Trophoblast cell (in vitro differentiated cells and primary cell): ENCODE measurements around the gene OR6X1.
A peak's percentile ranks its signal among the peaks of the same experiment; 100 is the strongest.

ENCODE experiments used
- DNase-seq, 2 donors: peaks; one replicate each; pipeline ENCODE4 v3.0.0-alpha.2; 2016
- H2AFZ ChIP-seq: 2 replicates; pipeline ENCODE4 v1.6.1; 2013; ENCODE audit warnings: low read length, moderate library complexity, mild to moderate bottlenecking; ENCODE audit not compliant: insufficient read depth, poor library complexity
- H2AK5ac ChIP-seq: 2 replicates; pipeline ENCODE4 v1.6.1; 2013; ENCODE audit warnings: mild to moderate bottlenecking, low read length
- H2BK120ac ChIP-seq: 2 replicates; pipeline ENCODE4 v1.6.1; 2013; ENCODE audit warnings: low read length, mild to moderate bottlenecking, moderate library complexity; ENCODE audit not compliant: insufficient read depth, poor library complexity
- H2BK12ac ChIP-seq: 2 replicates; pipeline ENCODE4 v1.6.1; 2013; ENCODE audit warnings: mild to moderate bottlenecking, low read length, moderate library complexity
- H2BK5ac ChIP-seq: 2 replicates; pipeline ENCODE4 v1.6.1; 2013; ENCODE audit warnings: low read length, low read depth, moderate library complexity, mild to moderate bottlenecking; ENCODE audit not compliant: poor library complexity
- H3K14ac ChIP-seq: 2 replicates; pipeline ENCODE4 v1.6.1; 2013; ENCODE audit warnings: mild to moderate bottlenecking, low read length
- H3K18ac ChIP-seq: 2 replicates; pipeline ENCODE4 v1.6.1; 2013; ENCODE audit warnings: mild to moderate bottlenecking, low read length
- H3K23ac ChIP-seq: 2 replicates; pipeline ENCODE4 v1.6.1; 2013; ENCODE audit warnings: low read length
- H3K27ac ChIP-seq: 2 replicates; pipeline ENCODE4 v1.5.1; 2013; ENCODE audit warnings: low read depth, mild to moderate bottlenecking, inconsistent platforms, low read length, moderate library complexity
- H3K27me3 ChIP-seq: 2 replicates; pipeline ENCODE4 v1.6.1; 2013; ENCODE audit warnings: inconsistent platforms, mild to moderate bottlenecking, low read length, moderate library complexity; ENCODE audit not compliant: insufficient read depth
- H3K36me3 ChIP-seq, 2 experiments: 1 replicate in 1 of 2; 2 replicates in 1 of 2; pipeline ENCODE4 v1.6.1; 2013; ENCODE audit warnings: low read length in 2 of 2, mild to moderate bottlenecking in 2 of 2, moderate library complexity in 1 of 2; ENCODE audit not compliant: insufficient read depth in 2 of 2, control insufficient read depth in 1 of 2
- H3K4ac ChIP-seq: 2 replicates; pipeline ENCODE4 v1.6.1; 2013; ENCODE audit warnings: low read depth, mild to moderate bottlenecking, low read length, moderate library complexity
- H3K4me1 ChIP-seq, 2 experiments: 1 replicate in 1 of 2; 2 replicates in 1 of 2; pipeline ENCODE4 v1.6.1; 2013; ENCODE audit warnings: low read length in 2 of 2, mild to moderate bottlenecking in 2 of 2, moderate library complexity in 1 of 2; ENCODE audit not compliant: insufficient read depth in 2 of 2, control insufficient read depth in 1 of 2
- H3K4me2 ChIP-seq: 2 replicates; pipeline ENCODE4 v1.6.1; 2013; ENCODE audit warnings: inconsistent platforms, mild to moderate bottlenecking, low read length, moderate library complexity
- H3K4me3 ChIP-seq: 2 replicates; pipeline ENCODE4 v1.5.1; 2013; ENCODE audit warnings: mild to moderate bottlenecking, low read depth, low read length, inconsistent platforms
- H3K79me1 ChIP-seq: one replicate; pipeline ENCODE4 v1.6.1; 2013; ENCODE audit warnings: low read length
- H3K79me2 ChIP-seq: 2 replicates; pipeline ENCODE4 v1.6.1; 2013; ENCODE audit warnings: low read length, mild to moderate bottlenecking; ENCODE audit not compliant: control insufficient read depth, insufficient read depth, poor library complexity
- H3K9ac ChIP-seq: 2 replicates; pipeline ENCODE4 v1.6.1; 2013; ENCODE audit warnings: mild to moderate bottlenecking, low read length
- H3K9me3 ChIP-seq: 2 replicates; pipeline ENCODE4 v1.6.1; 2013; ENCODE audit warnings: low read depth, mild to moderate bottlenecking, control low read depth, inconsistent platforms, low read length; ENCODE audit not compliant: insufficient read depth
- H4K12ac ChIP-seq: 2 replicates; pipeline ENCODE4 v1.6.1; 2013; ENCODE audit warnings: low read depth, mild to moderate bottlenecking, low read length, moderate library complexity
- H4K8ac ChIP-seq: 2 replicates; pipeline ENCODE4 v1.6.1; 2013; ENCODE audit warnings: low read depth, mild to moderate bottlenecking, low read length, moderate library complexity
- H4K91ac ChIP-seq: one replicate; pipeline ENCODE4 v1.6.1; 2013; ENCODE audit warnings: low read depth, mild to moderate bottlenecking, low read length, moderate library complexity
- WGBS: extraction: QIAGEN DNeasy Blood & Tissue Kit; methylation state at CpG from one replicate; pipeline ENCODE4 v1.1.7; 2013; ENCODE audit warnings: missing lambda C conversion rate; ENCODE audit not compliant: insufficient read length, insufficient coverage; ENCODE audit errors: extremely low coverage; 5-methylcytosine and 5-hydroxymethylcytosine counted together

The OR6X1 gene

GRCh38 chr11:123740787-123741158, 13.5 kb downstream of the OR6X1 start:
- no peak overlapping the region for H2AK5ac ChIP-seq
- no peaks in the 10 kb centered on the region for H3K9me3 ChIP-seq
- H3K79me2 ChIP-seq = peaks cover 9% of the 10 kb centered on the region
- peaks cover 5 to 10% of the 10 kb centered on the region in 2 experiments for H3K36me3 ChIP-seq
- H2BK12ac ChIP-seq = no peak overlapping the region
- H3K4me3 ChIP-seq = peak overlapping the region; percentile 89
- no peak for DNase-seq
- no peak overlapping the region for H2BK5ac ChIP-seq
- peaks cover 6% of the 10 kb centered on the region for H3K79me1 ChIP-seq
- no CpG with 5 or more reads among the region's 6 CpGs for WGBS
- H3K23ac ChIP-seq = no peak overlapping the region
- peak overlapping the region; percentile 86 for H4K12ac ChIP-seq
- peak overlapping the region; percentile 70 for H3K18ac ChIP-seq
- H4K8ac ChIP-seq = peak overlapping the region; percentile 96
- peak overlapping the region; percentile 82 for H3K9ac ChIP-seq
- peak overlapping the region; percentile 26 for H3K4ac ChIP-seq
- H3K27ac ChIP-seq = no peak overlapping the region
- no peaks in the 10 kb centered on the region for H3K27me3 ChIP-seq
- peak overlapping the region; percentile 1 for H2BK120ac ChIP-seq
- H4K91ac ChIP-seq = peak overlapping the region; percentile 29
- H3K4me1 ChIP-seq = peaks cover 5 to 10% of the 10 kb centered on the region in 2 experiments
- H3K14ac ChIP-seq = peak overlapping the region; percentile 90
- peak overlapping the region; percentile 86 for H3K4me2 ChIP-seq
- peak overlapping the region; percentile 85 for H2AFZ ChIP-seq

- DNase-seq = no peak
- no CpG with 5 or more reads among the region's 2 CpGs for WGBS
- peaks cover 9% of the 10 kb centered on the region for H3K79me2 ChIP-seq
- peaks cover 7 to 19% of the 10 kb centered on the region in 2 experiments for H3K36me3 ChIP-seq
- H3K4me2 ChIP-seq = no peak overlapping the region
- peaks cover 6% of the 10 kb centered on the region for H3K79me1 ChIP-seq
- H3K9me3 ChIP-seq = no peaks in the 10 kb centered on the region
- H2BK5ac ChIP-seq = no peak overlapping the region
- H3K14ac ChIP-seq = no peak overlapping the region
- no peak overlapping the region for H2AFZ ChIP-seq
- no peak overlapping the region for H3K27ac ChIP-seq
- no peak overlapping the region for H3K23ac ChIP-seq
- H3K4ac ChIP-seq = no peak overlapping the region
- H3K18ac ChIP-seq = no peak overlapping the region
- H3K4me1 ChIP-seq = peaks cover 5 to 10% of the 10 kb centered on the region in 2 experiments
- no peaks in the 10 kb centered on the region for H3K27me3 ChIP-seq
- H4K8ac ChIP-seq = no peak overlapping the region
- H4K12ac ChIP-seq = no peak overlapping the region
- H3K4me3 ChIP-seq = no peak overlapping the region
- no peak overlapping the region for H2AK5ac ChIP-seq
- H2BK120ac ChIP-seq = no peak overlapping the region
- no peak overlapping the region for H4K91ac ChIP-seq
- H3K9ac ChIP-seq = no peak overlapping the region
- H2BK12ac ChIP-seq = no peak overlapping the region
Measured at GRCh38 chr11:123738374-123738773, 15.9 kb downstream of the OR6X1 start.

- no peak overlapping the region for H2BK120ac ChIP-seq
- no peak overlapping the region for H3K18ac ChIP-seq
- H4K91ac ChIP-seq = no peak overlapping the region
- no peaks in the 10 kb centered on the region for H3K9me3 ChIP-seq
- no peak overlapping the region for H4K8ac ChIP-seq
- no peak overlapping the region for H2BK12ac ChIP-seq
- H3K27ac ChIP-seq = no peak overlapping the region
- H3K4ac ChIP-seq = no peak overlapping the region
- no CpG with 5 or more reads among the region's 3 CpGs for WGBS
- no peak overlapping the region for H3K4me3 ChIP-seq
- no peak for DNase-seq
- H3K79me1 ChIP-seq = peaks cover 6% of the 10 kb centered on the region
- H2AK5ac ChIP-seq = no peak overlapping the region
- no peak overlapping the region for H3K4me2 ChIP-seq
- no peak overlapping the region for H2AFZ ChIP-seq
- peaks cover 9% of the 10 kb centered on the region for H3K79me2 ChIP-seq
- no peak overlapping the region for H3K23ac ChIP-seq
- H3K14ac ChIP-seq = no peak overlapping the region
- H4K12ac ChIP-seq = no peak overlapping the region
- H3K9ac ChIP-seq = no peak overlapping the region
- H2BK5ac ChIP-seq = no peak overlapping the region
- H3K4me1 ChIP-seq = peaks cover 5 to 7% of the 10 kb centered on the region in 2 experiments
- no peaks in the 10 kb centered on the region for H3K27me3 ChIP-seq
- peaks cover 7 to 19% of the 10 kb centered on the region in 2 experiments for H3K36me3 ChIP-seq
Measured at GRCh38 chr11:123736769-123737168, 17.5 kb downstream of the OR6X1 start.

GRCh38 chr11:123729602-123730001, 24.7 kb downstream of the OR6X1 start:
- Histone ChIP-seq H2BK12ac (no peak overlapping the region), H3K27me3 (no peaks in the 10 kb centered on the region), H3K18ac (no peak overlapping the region), H3K14ac (no peak overlapping the region), H4K91ac (no peak overlapping the region), H2BK5ac (no peak overlapping the region), H2BK120ac (no peak overlapping the region), H3K79me2 (no peaks in the 10 kb centered on the region), H4K8ac (no peak overlapping the region), H3K27ac (no peak overlapping the region), H2AFZ (no peak overlapping the region), H3K9me3 (peaks cover 5% of the 10 kb centered on the region), H3K79me1 (no peaks in the 10 kb centered on the region), H3K4ac (no peak overlapping the region), H3K23ac (no peak overlapping the region), H4K12ac (no peak overlapping the region), H3K4me3 (no peak overlapping the region), H3K4me1 (no peaks in the 10 kb centered on the region), H2AK5ac (no peak overlapping the region), H3K9ac (no peak overlapping the region), H3K36me3 (peaks cover 35 to 56% of the 10 kb centered on the region in 2 experiments), H3K4me2 (no peak overlapping the region)
- no CpG with 5 or more reads among the region's 8 CpGs for WGBS
- DNase-seq = no peak
